KMS-11 (cell line): Measurements from ENCODE around the gene RAB40B.

Experiments used
- H2AFZ ChIP-seq: fragments of 200-600 bp; sonication (generic); 2 replicates; pipeline ENCODE4 v1.6.1; 2016; ENCODE audit warnings: antibody characterized with exemption, mixed run types, low read depth
- H3K27ac ChIP-seq: fragments of 200-600 bp; sonication (generic); 2 replicates; pipeline ENCODE4 v1.6.1; 2016; ENCODE audit warnings: mild to moderate bottlenecking, mixed run types
- H3K27me3 ChIP-seq: fragments of 200-600 bp; sonication (generic); 2 replicates; pipeline ENCODE4 v1.6.1; 2017; ENCODE audit warnings: mild to moderate bottlenecking, low read depth, mixed run types, moderate library complexity; ENCODE audit not compliant: insufficient read depth
- H3K36me3 ChIP-seq: fragments of 200-600 bp; sonication (generic); 2 replicates; pipeline ENCODE4 v1.6.1; 2017; ENCODE audit warnings: mild to moderate bottlenecking, mixed run types; ENCODE audit not compliant: insufficient read depth
- H3K4me1 ChIP-seq: fragments of 200-600 bp; sonication (generic); 2 replicates; pipeline ENCODE4 v1.6.1; 2016; ENCODE audit warnings: mild to moderate bottlenecking, low read depth, mixed run types; ENCODE audit not compliant: poor library complexity, severe bottlenecking
- H3K4me2 ChIP-seq: fragments of 200-600 bp; sonication (generic); 2 replicates; pipeline ENCODE4 v1.7.0; 2016; ENCODE audit warnings: mild to moderate bottlenecking, mixed run types
- H3K4me3 ChIP-seq: fragments of 200-600 bp; sonication (generic); IDR thresholded peaks from 2 replicates; pipeline ENCODE4 v1.6.1; 2017; ENCODE audit warnings: low read depth, low read length, mixed read lengths; ENCODE audit not compliant: insufficient read depth
- H3K79me2 ChIP-seq: fragments of 200-600 bp; sonication (generic); 2 replicates; pipeline ENCODE4 v1.6.1; 2016; ENCODE audit warnings: low read depth, mixed run types; ENCODE audit not compliant: insufficient read depth
- H3K9ac ChIP-seq: fragments of 200-600 bp; sonication (generic); 2 replicates; pipeline ENCODE4 v1.6.1; 2016; ENCODE audit warnings: mild to moderate bottlenecking, mixed run types
- H4K20me1 ChIP-seq: fragments of 200-600 bp; sonication (generic); 2 replicates; pipeline ENCODE4 v1.6.1; 2016; ENCODE audit warnings: mild to moderate bottlenecking, mixed run types; ENCODE audit not compliant: insufficient read depth
- TF ChIP-seq, protein P1 (sequence below): fragments of 200-600 bp; sonication (generic); conservative IDR thresholded peaks from 2 replicates; pipeline ENCODE4 v1.6.1; 2017; ENCODE audit warnings: low read depth, mild to moderate bottlenecking, antibody characterized with exemption, low read length, moderate library complexity, mixed read lengths

The RAB40B gene

DNA sequence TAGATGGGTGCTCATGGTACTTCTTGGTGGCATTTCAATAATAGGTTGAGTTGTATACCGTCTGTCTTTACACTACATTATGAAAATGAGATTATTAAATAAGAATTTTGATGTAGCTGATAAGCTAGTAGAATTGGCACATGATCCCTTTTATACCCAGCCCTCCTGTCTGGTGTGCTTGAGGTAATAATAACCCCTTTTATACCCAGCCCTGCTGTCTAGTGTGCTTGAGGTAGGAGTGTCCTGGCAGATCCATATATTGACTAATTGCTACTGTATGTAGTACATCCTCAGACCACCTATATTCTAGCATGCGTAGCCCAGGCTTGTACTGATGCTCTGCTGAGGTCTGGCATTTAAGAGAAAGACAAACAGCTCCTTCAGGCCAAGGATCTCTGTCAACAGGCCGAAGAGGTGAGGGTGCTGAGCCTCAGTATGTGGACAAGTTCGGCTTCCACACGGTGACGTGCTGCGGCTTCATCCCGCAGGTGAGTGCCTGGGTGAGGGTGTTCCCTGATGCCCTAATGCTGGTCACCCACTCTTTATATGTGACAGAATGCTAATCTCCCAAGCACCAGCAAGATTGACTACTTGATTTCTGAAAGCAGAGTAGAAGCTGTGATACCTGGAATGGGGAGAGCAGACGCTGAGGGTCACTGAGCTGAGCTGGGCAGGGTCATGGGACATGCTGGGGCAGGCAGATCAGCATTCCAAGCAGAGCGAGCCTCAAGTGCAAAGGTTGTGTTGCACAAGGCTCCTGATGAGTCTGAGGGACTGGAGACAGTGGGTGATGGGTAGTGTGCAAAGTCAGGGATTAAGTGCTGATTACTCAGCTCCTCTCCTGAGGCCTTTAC lies 42.6 kb upstream of the RAB40B start:
- no peaks in the 10 kb centered on the region for H4K20me1 ChIP-seq
- H3K4me3 ChIP-seq = no peak overlapping the region
- H3K9ac ChIP-seq = no peak overlapping the region
- no peak overlapping the region for H2AFZ ChIP-seq
- TF ChIP-seq, protein P1, sequence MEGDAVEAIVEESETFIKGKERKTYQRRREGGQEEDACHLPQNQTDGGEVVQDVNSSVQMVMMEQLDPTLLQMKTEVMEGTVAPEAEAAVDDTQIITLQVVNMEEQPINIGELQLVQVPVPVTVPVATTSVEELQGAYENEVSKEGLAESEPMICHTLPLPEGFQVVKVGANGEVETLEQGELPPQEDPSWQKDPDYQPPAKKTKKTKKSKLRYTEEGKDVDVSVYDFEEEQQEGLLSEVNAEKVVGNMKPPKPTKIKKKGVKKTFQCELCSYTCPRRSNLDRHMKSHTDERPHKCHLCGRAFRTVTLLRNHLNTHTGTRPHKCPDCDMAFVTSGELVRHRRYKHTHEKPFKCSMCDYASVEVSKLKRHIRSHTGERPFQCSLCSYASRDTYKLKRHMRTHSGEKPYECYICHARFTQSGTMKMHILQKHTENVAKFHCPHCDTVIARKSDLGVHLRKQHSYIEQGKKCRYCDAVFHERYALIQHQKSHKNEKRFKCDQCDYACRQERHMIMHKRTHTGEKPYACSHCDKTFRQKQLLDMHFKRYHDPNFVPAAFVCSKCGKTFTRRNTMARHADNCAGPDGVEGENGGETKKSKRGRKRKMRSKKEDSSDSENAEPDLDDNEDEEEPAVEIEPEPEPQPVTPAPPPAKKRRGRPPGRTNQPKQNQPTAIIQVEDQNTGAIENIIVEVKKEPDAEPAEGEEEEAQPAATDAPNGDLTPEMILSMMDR = no peak
- no peaks in the 10 kb centered on the region for H3K27me3 ChIP-seq
- no peaks in the 10 kb centered on the region for H3K79me2 ChIP-seq
- H3K36me3 ChIP-seq = no peaks in the 10 kb centered on the region
- H3K4me2 ChIP-seq = no peak overlapping the region
- no peaks in the 10 kb centered on the region for H3K4me1 ChIP-seq
- no peak overlapping the region for H3K27ac ChIP-seq

DNA sequence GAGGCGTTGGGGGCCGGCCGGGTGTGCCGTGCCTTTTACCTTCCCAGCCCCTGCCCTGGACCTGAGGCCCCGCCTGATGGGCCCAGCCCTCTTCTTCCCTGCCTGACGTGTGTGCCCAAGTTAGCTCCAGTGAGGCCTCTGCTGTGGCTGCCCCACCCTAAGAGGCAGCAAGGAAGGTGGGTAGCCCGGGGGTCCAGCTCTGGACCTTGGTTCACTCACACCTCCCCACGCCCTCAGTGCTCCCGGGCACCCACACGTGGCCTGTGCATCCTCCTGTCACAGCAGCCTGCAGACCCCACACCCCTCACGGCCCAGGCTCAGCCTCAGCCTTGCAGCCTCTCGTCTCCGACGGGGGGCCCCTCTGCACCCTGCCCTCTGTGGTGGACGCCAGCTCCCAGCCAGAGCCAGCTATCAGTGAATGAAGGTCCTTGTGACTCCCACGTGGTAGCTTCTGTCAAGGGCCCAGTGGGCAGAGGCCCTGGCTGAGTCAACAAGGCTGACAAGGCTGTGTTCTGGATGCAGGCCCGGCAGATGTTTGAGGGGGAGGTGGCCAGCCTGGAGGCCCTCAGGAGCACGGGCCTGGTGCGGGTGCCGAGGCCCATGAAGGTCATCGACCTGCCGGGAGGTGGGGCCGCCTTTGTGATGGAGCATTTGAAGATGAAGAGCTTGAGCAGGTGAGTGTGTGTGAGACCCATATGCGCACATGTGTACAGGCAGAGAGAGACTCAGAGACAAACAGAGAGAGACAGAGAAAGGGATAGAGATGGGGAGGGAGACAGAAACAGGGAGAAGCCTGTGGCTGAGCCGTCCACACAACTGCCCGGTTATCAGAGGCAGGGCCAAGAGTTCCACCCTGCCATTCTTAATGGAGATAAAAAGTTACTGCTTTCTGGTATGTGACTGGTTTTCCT lies 39.7 kb upstream of the RAB40B start:
- Histone ChIP-seq H4K20me1 (no peaks in the 10 kb centered on the region), H3K4me2 (no peak overlapping the region), H2AFZ (no peak overlapping the region), H3K36me3 (no peaks in the 10 kb centered on the region), H3K4me3 (no peak overlapping the region), H3K9ac (no peak overlapping the region), H3K27me3 (no peaks in the 10 kb centered on the region), H3K79me2 (no peaks in the 10 kb centered on the region), H3K27ac (no peak overlapping the region), H3K4me1 (no peaks in the 10 kb centered on the region)
- TF ChIP-seq, protein P1 = no peak

DNA sequence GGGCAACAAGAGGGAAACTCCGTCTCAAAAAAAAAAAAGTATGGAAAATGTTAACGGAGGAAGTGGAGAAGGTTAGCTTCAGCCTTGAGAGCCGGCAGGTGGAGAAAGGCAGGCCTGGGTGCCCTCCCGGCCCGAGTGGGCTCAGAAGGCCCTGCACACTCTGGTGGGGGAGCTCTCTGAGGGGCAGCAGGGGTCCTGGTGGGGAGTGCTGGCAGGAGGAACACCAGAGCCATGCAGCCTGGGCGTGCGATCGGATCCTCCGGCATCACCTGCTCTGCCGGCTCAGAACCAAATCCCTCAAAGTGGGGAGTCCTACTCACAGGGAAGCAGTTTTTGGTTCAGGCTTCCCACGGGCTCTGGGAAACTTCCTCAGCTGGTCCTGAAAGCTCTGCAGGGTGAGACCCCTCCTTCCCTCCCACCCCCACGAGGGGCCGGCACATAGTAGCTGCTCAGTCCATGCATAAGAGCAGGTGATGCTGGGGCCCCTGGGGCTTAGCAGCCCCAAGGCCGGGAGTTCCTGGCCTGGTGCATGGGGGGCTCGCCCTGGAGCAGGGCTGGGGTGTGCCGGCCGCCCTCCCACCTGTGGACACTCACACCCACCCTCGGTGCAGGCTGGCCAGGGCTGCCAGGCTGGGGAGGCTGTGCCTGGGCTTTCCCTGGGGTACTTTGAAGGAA lies 38.1 kb upstream of the RAB40B start:
- no peak overlapping the region for H2AFZ ChIP-seq
- no peaks in the 10 kb centered on the region for H3K4me1 ChIP-seq

More for the DNA sequence above, 38.1 kb upstream of the RAB40B start:
- Histone ChIP-seq H3K4me2 (no peak overlapping the region), H3K27ac (no peak overlapping the region), H3K36me3 (no peaks in the 10 kb centered on the region), H3K9ac (no peak overlapping the region), H4K20me1 (no peaks in the 10 kb centered on the region), H3K4me3 (no peak overlapping the region), H3K27me3 (no peaks in the 10 kb centered on the region), H3K79me2 (no peaks in the 10 kb centered on the region)
- TF ChIP-seq, protein P1 = no peak
